ENCODE measurements around the gene GSTM3. TPM values are rescaled to one million over a fixed set of nuclear protein-coding genes. Genes with fewer than 3 reads are reported as not detected.
A peak's percentile ranks its signal among the peaks of the same experiment; 100 is the strongest.

GSTM3 gene
- total RNA-seq, 2 donors from 2014 or later, result 5.5 to 10.3 TPM

DNA sequence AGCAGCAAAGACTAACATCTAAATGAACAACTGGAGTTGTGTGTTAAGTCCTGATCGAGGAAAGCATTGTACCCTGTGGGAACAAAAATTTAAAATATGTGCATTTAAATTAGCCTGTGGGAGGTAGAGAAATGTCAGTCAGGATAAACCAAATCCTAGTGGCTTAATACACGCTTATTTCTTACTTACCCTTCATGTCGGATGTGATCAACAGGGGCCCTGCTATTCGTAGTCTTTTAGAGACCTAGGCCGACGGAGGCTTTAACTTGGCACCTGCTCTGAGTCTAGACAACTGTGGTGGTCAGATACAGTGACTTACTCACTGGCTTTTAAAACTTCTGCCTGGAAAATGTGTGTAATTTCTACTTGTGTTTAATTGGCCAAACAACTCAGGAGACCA is 10.2 kb downstream of the GSTM3 start:
- Histone ChIP-seq H3K36me3 (ENCODE audit: control insufficient read depth, insufficient read depth, low read length) (no peaks in the 10 kb centered on the region), H3K9ac (ENCODE audit: extremely low read depth, low read length, poor library complexity, severe bottlenecking) (no peak overlapping the region), H3K4me3 (ENCODE audit: low read length) (no peak overlapping the region), H3K9me3 (ENCODE audit: control insufficient read depth, low read length) (peaks cover 18% of the 10 kb centered on the region), H3K4me1 (ENCODE audit: control insufficient read depth, insufficient read depth, low read length) (no peaks in the 10 kb centered on the region), H3K27me3 (ENCODE audit: control insufficient read depth, insufficient read depth, low read length, poor library complexity, severe bottlenecking) (no peaks in the 10 kb centered on the region), H3K27ac (ENCODE audit: low read depth, low read length) (peak overlapping the region; percentile 55)
- Mint-ChIP-seq H3K9me3 (peaks cover 26% of the 10 kb centered on the region), H3K36me3 (ENCODE audit: low read depth) (peaks cover 7% of the 10 kb centered on the region), H3K4me3 (no peak overlapping the region), H3K27me3 (ENCODE audit: insufficient read depth) (peaks cover 5% of the 10 kb centered on the region), H3K27ac (no peak overlapping the region), H3K4me1 (peaks cover 4% of the 10 kb centered on the region)
- WGBS, 2 experiments (ENCODE audit: insufficient coverage in 1 of 2, insufficient read length in 1 of 2), result 63 to 81% methylated on average over 5 to 6 of the region's 6 CpGs
- TF ChIP-seq, protein P1, sequence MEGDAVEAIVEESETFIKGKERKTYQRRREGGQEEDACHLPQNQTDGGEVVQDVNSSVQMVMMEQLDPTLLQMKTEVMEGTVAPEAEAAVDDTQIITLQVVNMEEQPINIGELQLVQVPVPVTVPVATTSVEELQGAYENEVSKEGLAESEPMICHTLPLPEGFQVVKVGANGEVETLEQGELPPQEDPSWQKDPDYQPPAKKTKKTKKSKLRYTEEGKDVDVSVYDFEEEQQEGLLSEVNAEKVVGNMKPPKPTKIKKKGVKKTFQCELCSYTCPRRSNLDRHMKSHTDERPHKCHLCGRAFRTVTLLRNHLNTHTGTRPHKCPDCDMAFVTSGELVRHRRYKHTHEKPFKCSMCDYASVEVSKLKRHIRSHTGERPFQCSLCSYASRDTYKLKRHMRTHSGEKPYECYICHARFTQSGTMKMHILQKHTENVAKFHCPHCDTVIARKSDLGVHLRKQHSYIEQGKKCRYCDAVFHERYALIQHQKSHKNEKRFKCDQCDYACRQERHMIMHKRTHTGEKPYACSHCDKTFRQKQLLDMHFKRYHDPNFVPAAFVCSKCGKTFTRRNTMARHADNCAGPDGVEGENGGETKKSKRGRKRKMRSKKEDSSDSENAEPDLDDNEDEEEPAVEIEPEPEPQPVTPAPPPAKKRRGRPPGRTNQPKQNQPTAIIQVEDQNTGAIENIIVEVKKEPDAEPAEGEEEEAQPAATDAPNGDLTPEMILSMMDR (conservative IDR thresholded peaks at IDR 0.05), result no peak
- no peak for DNase-seq

DNA sequence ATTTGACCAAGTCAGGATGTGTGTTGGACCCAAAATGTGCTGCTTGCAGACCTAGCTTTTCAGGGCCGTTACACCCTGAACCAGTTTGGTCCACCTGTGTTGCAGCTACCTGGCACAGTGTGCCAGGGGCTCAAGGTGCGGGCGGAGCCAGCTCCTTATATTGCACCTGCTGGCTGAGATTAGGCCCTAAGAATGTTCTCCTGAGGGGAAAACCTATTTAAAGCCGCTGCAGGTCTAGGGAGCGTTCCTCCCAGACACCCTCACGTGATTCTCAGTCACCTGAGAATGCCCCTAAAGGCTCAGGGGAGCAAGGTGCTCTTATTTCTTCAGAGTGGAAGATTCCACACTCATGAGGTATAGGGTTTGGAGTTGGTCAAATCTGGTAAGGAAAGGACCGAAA is 12.0 kb downstream of the GSTM3 start:
- 89 to 96% methylated on average over 5 to 6 of the region's 7 CpGs for WGBS, 2 experiments (ENCODE audit: insufficient coverage in 1 of 2, insufficient read length in 1 of 2)

DNA sequence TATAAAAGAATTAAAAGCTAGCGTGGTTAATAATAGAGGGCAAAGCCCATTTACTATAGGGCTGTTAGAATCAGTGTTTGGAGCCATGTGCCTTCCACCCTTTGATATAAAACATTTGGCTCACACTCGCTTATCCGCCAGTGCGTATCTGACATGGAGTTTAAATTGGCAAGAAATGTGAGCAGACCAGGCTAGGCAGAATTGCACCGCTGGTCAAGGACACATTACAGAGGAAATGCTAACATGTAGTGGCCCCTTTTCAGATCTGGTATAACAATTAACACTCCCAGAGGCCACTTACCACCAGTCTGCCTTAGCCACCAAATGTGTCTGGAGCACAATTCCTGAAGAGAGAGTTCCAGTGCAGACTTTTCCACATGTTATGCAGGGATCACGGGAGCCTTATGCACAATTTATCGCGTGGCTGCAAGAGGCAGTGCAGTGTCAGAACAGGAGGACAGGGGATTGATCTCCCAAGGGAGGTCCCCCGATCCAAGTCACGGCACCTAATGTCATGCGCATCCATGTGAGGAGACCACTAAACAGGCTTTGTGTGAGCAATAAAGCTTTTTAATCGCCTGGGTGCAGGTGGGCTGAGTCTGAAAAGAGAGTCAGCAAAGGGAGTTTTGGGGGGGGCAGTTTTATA is 14.0 kb downstream of the GSTM3 start:
- H3K4me1 ChIP-seq (ENCODE audit: control insufficient read depth, insufficient read depth, low read length), result no peaks in the 10 kb centered on the region
- Mint-ChIP-seq H3K27ac (no peak overlapping the region), H3K27me3 (ENCODE audit: insufficient read depth) (peaks cover 4% of the 10 kb centered on the region), H3K36me3 (ENCODE audit: low read depth) (peaks cover 5% of the 10 kb centered on the region), H3K9me3 (peaks cover 26% of the 10 kb centered on the region), H3K4me1 (peaks cover 3% of the 10 kb centered on the region), H3K4me3 (no peak overlapping the region)
- H3K27me3 ChIP-seq (ENCODE audit: control insufficient read depth, insufficient read depth, low read length, poor library complexity, severe bottlenecking), result no peaks in the 10 kb centered on the region
- no peak overlapping the region for H3K4me3 ChIP-seq (ENCODE audit: low read length)
- no peak for DNase-seq
- H3K9ac ChIP-seq (ENCODE audit: extremely low read depth, low read length, poor library complexity, severe bottlenecking), result no peak overlapping the region
- H3K36me3 ChIP-seq (ENCODE audit: control insufficient read depth, insufficient read depth, low read length), result no peaks in the 10 kb centered on the region
- WGBS, 2 experiments (ENCODE audit: insufficient coverage in 1 of 2, insufficient read length in 1 of 2), result 92 to 95% methylated on average over 11 to 12 of the region's 12 CpGs
- H3K27ac ChIP-seq (ENCODE audit: low read depth, low read length), result no peak overlapping the region
- TF ChIP-seq, protein P1 (conservative IDR thresholded peaks at IDR 0.05), result no peak
- H3K9me3 ChIP-seq (ENCODE audit: control insufficient read depth, low read length), result peaks cover 16% of the 10 kb centered on the region

More for the DNA sequence above, 12.0 kb downstream of the GSTM3 start:
- Histone ChIP-seq H3K4me1 (ENCODE audit: control insufficient read depth, insufficient read depth, low read length) (no peaks in the 10 kb centered on the region), H3K27ac (ENCODE audit: low read depth, low read length) (no peak overlapping the region), H3K36me3 (ENCODE audit: control insufficient read depth, insufficient read depth, low read length) (no peaks in the 10 kb centered on the region), H3K27me3 (ENCODE audit: control insufficient read depth, insufficient read depth, low read length, poor library complexity, severe bottlenecking) (no peaks in the 10 kb centered on the region), H3K4me3 (ENCODE audit: low read length) (no peak overlapping the region), H3K9me3 (ENCODE audit: control insufficient read depth, low read length) (peaks cover 13% of the 10 kb centered on the region), H3K9ac (ENCODE audit: extremely low read depth, low read length, poor library complexity, severe bottlenecking) (no peak overlapping the region)
- Mint-ChIP-seq H3K4me3 (no peak overlapping the region), H3K4me1 (peaks cover 4% of the 10 kb centered on the region), H3K27ac (no peak overlapping the region), H3K27me3 (ENCODE audit: insufficient read depth) (peaks cover 7% of the 10 kb centered on the region), H3K9me3 (peaks cover 29% of the 10 kb centered on the region), H3K36me3 (ENCODE audit: low read depth) (peaks cover 5% of the 10 kb centered on the region)
- no peak for DNase-seq
- TF ChIP-seq, protein P1 (conservative IDR thresholded peaks at IDR 0.05), result no peak
